Mesendoderm (in vitro differentiated cells): Measurements from ENCODE around the gene THSD1.
"Not testable (repeated sequence)": the region's sequence is repeated elsewhere in the genome, so short reads cannot be mapped to it uniquely, and the experiment has no call there.

Experiments used
- DNase-seq: peaks from one replicate; pipeline ENCODE4 v3.0.0; 2013
- H2AK5ac ChIP-seq: 2 replicates; pipeline ENCODE4 v1.6.1; 2013; ENCODE audit warnings: low read length, inconsistent platforms
- H2BK120ac ChIP-seq: 2 replicates; pipeline ENCODE4 v1.6.1; 2013; ENCODE audit warnings: low read depth, mild to moderate bottlenecking, low read length, moderate library complexity, mixed read lengths
- H2BK15ac ChIP-seq: replicated peaks from 2 replicates; pipeline ENCODE4 v1.6.1; 2013; ENCODE audit warnings: low read depth, mild to moderate bottlenecking, moderate library complexity
- H2BK5ac ChIP-seq: 2 replicates; pipeline ENCODE4 v1.6.1; 2013; ENCODE audit warnings: low read length, inconsistent platforms
- H3K18ac ChIP-seq: 2 replicates; pipeline ENCODE4 v1.6.1; 2013; ENCODE audit warnings: mild to moderate bottlenecking, low read length, mixed read lengths
- H3K23ac ChIP-seq: one replicate; pipeline ENCODE4 v1.6.1; 2013; ENCODE audit warnings: low read length
- H3K27ac ChIP-seq: 2 replicates; pipeline ENCODE4 v1.5.1; 2013; ENCODE audit warnings: low read depth, mild to moderate bottlenecking, inconsistent platforms, low read length, moderate library complexity
- H3K27me3 ChIP-seq: 2 replicates; pipeline ENCODE4 v1.6.1; 2013; ENCODE audit warnings: low read length, control low read depth, mild to moderate bottlenecking, inconsistent platforms; ENCODE audit not compliant: insufficient read depth, poor library complexity
- H3K36me3 ChIP-seq: 2 replicates; pipeline ENCODE4 v1.6.1; 2013; ENCODE audit warnings: low read length, inconsistent platforms; ENCODE audit not compliant: control insufficient read depth, insufficient read depth
- H3K4ac ChIP-seq: one replicate; pipeline ENCODE4 v1.6.1; 2013; ENCODE audit warnings: low read depth, mild to moderate bottlenecking, low read length, moderate library complexity
- H3K4me1 ChIP-seq: 2 replicates; pipeline ENCODE4 v1.6.1; 2013; ENCODE audit warnings: low read depth, low read length, inconsistent platforms; ENCODE audit not compliant: control insufficient read depth
- H3K4me2 ChIP-seq: 2 replicates; pipeline ENCODE4 v1.6.1; 2013; ENCODE audit warnings: low read length
- H3K4me3 ChIP-seq: 2 replicates; pipeline ENCODE4 v1.5.1; 2013; ENCODE audit warnings: mild to moderate bottlenecking, low read length
- H3K56ac ChIP-seq: one replicate; pipeline ENCODE4 v1.6.1; 2013; ENCODE audit warnings: low read length
- H3K79me1 ChIP-seq: 2 replicates; pipeline ENCODE4 v1.6.1; 2013; ENCODE audit warnings: low read length, inconsistent platforms
- H3K79me2 ChIP-seq: 2 replicates; pipeline ENCODE4 v1.6.1; 2013; ENCODE audit warnings: mild to moderate bottlenecking, low read length; ENCODE audit not compliant: control insufficient read depth, insufficient read depth
- H3K9ac ChIP-seq: 2 replicates; pipeline ENCODE4 v1.6.1; 2013; ENCODE audit warnings: low read length, inconsistent platforms
- H4K5ac ChIP-seq: one replicate; pipeline ENCODE4 v1.6.1; 2013; ENCODE audit warnings: low read length
- H4K8ac ChIP-seq: one replicate; pipeline ENCODE4 v1.6.1; 2013; ENCODE audit warnings: low read depth, mild to moderate bottlenecking, control low read depth, low read length, moderate library complexity
- WGBS: extraction: QIAGEN DNeasy Blood & Tissue Kit; methylation state at CpG from one replicate; pipeline ENCODE4 v1.1.7; 2013; ENCODE audit warnings: low lambda C conversion rate, missing lambda C conversion rate; ENCODE audit not compliant: insufficient coverage; ENCODE audit errors: extremely low coverage; 5-methylcytosine and 5-hydroxymethylcytosine counted together

The THSD1 gene

GRCh38 chr13:52414963-52415362, 9.0 kb upstream of the THSD1 start:
- no peak overlapping the region for H3K4ac ChIP-seq
- H3K27ac ChIP-seq: no peak overlapping the region
- no peak overlapping the region for H4K5ac ChIP-seq
- no peak overlapping the region for H3K9ac ChIP-seq
- no peaks in the 10 kb centered on the region for H3K79me2 ChIP-seq
- no peak overlapping the region for H4K8ac ChIP-seq
- no peak overlapping the region for H3K23ac ChIP-seq
- no peak overlapping the region for H2BK5ac ChIP-seq
- H3K79me1 ChIP-seq: no peaks in the 10 kb centered on the region
- H3K4me1 ChIP-seq: no peaks in the 10 kb centered on the region
- no peak overlapping the region for H2BK120ac ChIP-seq
- no peak for DNase-seq
- peaks cover 1% of the 10 kb centered on the region for H3K36me3 ChIP-seq
- no peak overlapping the region for H2AK5ac ChIP-seq
- H3K4me3 ChIP-seq: no peak overlapping the region
- no peaks in the 10 kb centered on the region for H3K27me3 ChIP-seq
- no peak overlapping the region for H3K18ac ChIP-seq
- H3K4me2 ChIP-seq: no peak overlapping the region
- H3K56ac ChIP-seq: no peak overlapping the region
- WGBS: no CpG with 5 or more reads among the region's 1 CpG
- H2BK15ac ChIP-seq: no peak overlapping the region

- Histone ChIP-seq H3K4ac (no peak overlapping the region), H3K23ac (no peak overlapping the region), H3K4me2 (no peak overlapping the region), H3K4me1 (no peaks in the 10 kb centered on the region), H3K79me1 (no peaks in the 10 kb centered on the region), H4K5ac (no peak overlapping the region), H2AK5ac (no peak overlapping the region), H2BK5ac (no peak overlapping the region), H4K8ac (no peak overlapping the region), H3K18ac (no peak overlapping the region), H2BK120ac (no peak overlapping the region), H3K9ac (no peak overlapping the region), H3K27ac (no peak overlapping the region), H3K36me3 (peaks cover 1% of the 10 kb centered on the region), H2BK15ac (no peak overlapping the region), H3K56ac (no peak overlapping the region), H3K79me2 (no peaks in the 10 kb centered on the region), H3K4me3 (no peak overlapping the region), H3K27me3 (no peaks in the 10 kb centered on the region)
- no peak for DNase-seq
- no CpG with 5 or more reads among the region's 1 CpG for WGBS
These were observed 8.1 kb upstream of the THSD1 start for GRCh38 chr13:52414051-52414450.

DNA sequence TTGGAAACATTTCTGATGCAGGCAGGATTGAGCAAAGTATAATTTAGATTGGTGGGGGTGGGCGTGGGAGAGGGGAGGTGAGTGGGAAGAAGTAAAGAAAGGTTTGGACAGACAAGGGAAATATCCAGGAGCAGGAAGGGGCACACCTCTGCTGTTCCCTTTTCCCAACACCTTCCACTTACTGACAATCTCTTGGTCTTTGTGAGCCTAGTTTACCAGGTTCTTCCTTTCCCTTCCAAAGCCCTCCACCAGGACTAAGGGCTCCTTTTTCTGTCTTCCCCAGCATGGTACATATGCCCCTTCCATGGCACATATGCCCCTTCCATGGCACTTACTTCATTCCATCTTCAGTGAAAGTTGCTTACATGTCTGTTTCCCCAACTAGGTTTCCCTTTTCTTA, 6.2 kb upstream of the THSD1 start:
- H2BK120ac ChIP-seq: no peak overlapping the region
- no CpG with 5 or more reads among the region's 1 CpG for WGBS
- H3K27me3 ChIP-seq: no peaks in the 10 kb centered on the region
- no peak overlapping the region for H4K5ac ChIP-seq
- H3K4me1 ChIP-seq: no peaks in the 10 kb centered on the region
- no peak overlapping the region for H4K8ac ChIP-seq
- peaks cover 1% of the 10 kb centered on the region for H3K36me3 ChIP-seq
- no peak overlapping the region for H2AK5ac ChIP-seq
- no peak for DNase-seq
- no peaks in the 10 kb centered on the region for H3K79me1 ChIP-seq
- no peak overlapping the region for H3K4ac ChIP-seq
- H3K79me2 ChIP-seq: no peaks in the 10 kb centered on the region
- no peak overlapping the region for H3K9ac ChIP-seq
- no peak overlapping the region for H2BK15ac ChIP-seq
- H3K18ac ChIP-seq: no peak overlapping the region
- no peak overlapping the region for H3K23ac ChIP-seq
- no peak overlapping the region for H3K4me3 ChIP-seq
- H3K4me2 ChIP-seq: no peak overlapping the region
- H3K56ac ChIP-seq: no peak overlapping the region
- H2BK5ac ChIP-seq: no peak overlapping the region
- no peak overlapping the region for H3K27ac ChIP-seq

DNA sequence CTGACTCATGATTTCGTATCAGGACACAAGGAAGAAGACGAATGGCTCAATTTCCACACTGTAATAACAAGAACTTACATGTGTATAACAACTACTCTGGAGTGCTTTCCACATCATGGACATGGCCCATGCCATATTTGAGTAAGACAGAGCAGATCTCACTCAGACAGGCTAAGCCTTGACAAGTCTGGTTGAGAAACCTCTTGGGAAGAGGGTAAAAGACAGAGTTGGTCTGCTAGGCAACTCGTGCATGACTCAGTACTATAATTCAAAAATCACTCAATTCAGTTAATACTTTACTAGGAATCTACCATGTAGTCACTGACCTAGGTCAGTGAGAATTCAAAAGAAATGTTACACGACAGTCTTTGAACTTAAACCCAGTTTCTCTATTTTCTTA, 5.7 kb upstream of the THSD1 start:
- H3K27me3 ChIP-seq: no peaks in the 10 kb centered on the region
- H2BK5ac ChIP-seq: no peak overlapping the region
- no peak overlapping the region for H3K18ac ChIP-seq
- no peak overlapping the region for H3K27ac ChIP-seq
- H2BK120ac ChIP-seq: no peak overlapping the region
- no peaks in the 10 kb centered on the region for H3K4me1 ChIP-seq
- H3K36me3 ChIP-seq: peaks cover 1% of the 10 kb centered on the region
- no peak overlapping the region for H3K4me3 ChIP-seq
- no peak overlapping the region for H3K9ac ChIP-seq
- no peaks in the 10 kb centered on the region for H3K79me1 ChIP-seq
- no peak overlapping the region for H2AK5ac ChIP-seq
- H3K4me2 ChIP-seq: no peak overlapping the region
- no peak overlapping the region for H3K4ac ChIP-seq
- no peak overlapping the region for H4K5ac ChIP-seq
- no peak for DNase-seq
- no CpG with 5 or more reads among the region's 4 CpGs for WGBS
- H4K8ac ChIP-seq: no peak overlapping the region
- H2BK15ac ChIP-seq: no peak overlapping the region
- H3K79me2 ChIP-seq: no peaks in the 10 kb centered on the region
- H3K56ac ChIP-seq: no peak overlapping the region
- H3K23ac ChIP-seq: no peak overlapping the region

- not testable (repeated sequence) for H3K4me1 ChIP-seq, H3K56ac ChIP-seq, H3K4me2 ChIP-seq, H3K36me3 ChIP-seq, H2AK5ac ChIP-seq, H2BK5ac ChIP-seq, H3K4ac ChIP-seq, H3K27me3 ChIP-seq, DNase-seq, H3K4me3 ChIP-seq, H3K18ac ChIP-seq, H3K9ac ChIP-seq, H2BK120ac ChIP-seq, H4K5ac ChIP-seq, H3K79me2 ChIP-seq, H4K8ac ChIP-seq, H2BK15ac ChIP-seq, H3K23ac ChIP-seq, H3K27ac ChIP-seq, H3K79me1 ChIP-seq
- WGBS: no CpG with 5 or more reads among the region's 33 CpGs
These were observed 2.2 kb upstream of the THSD1 start for GRCh38 chr13:52408071-52408658.

GRCh38 chr13:52407436-52407835, 1.5 kb upstream of the THSD1 start:
- not testable (repeated sequence) for H3K36me3 ChIP-seq, H2BK15ac ChIP-seq, H4K8ac ChIP-seq, H3K4me3 ChIP-seq, DNase-seq, H3K56ac ChIP-seq, H3K4me2 ChIP-seq, H2BK5ac ChIP-seq, H3K27ac ChIP-seq, H3K4me1 ChIP-seq, H2BK120ac ChIP-seq, H3K23ac ChIP-seq, H3K27me3 ChIP-seq, H3K4ac ChIP-seq, H3K79me2 ChIP-seq, H3K9ac ChIP-seq, H4K5ac ChIP-seq, H3K18ac ChIP-seq, H2AK5ac ChIP-seq, H3K79me1 ChIP-seq
- whole genome bisulfite sequencing: no CpG with 5 or more reads among the region's 12 CpGs
